ENCODE results near the gene TASL.

GRCh38 chrX:30572678-30573077, 4.9 kb downstream of the TASL start:
- TF ChIP-seq CTCF (conservative IDR thresholded peaks at IDR 0.05) (no peak), ZFX (IDR thresholded peaks at IDR 0.05) (no peak)
